ENCODE measurements around the gene OR3A2. TPM values are rescaled to one million over a fixed set of nuclear protein-coding genes. Genes with fewer than 3 reads are reported as not detected.

OR3A2 gene
- total and polyA plus RNA-seq, 2 of the 13 experiments (the other 11 are each of a cell fraction or from before 2014, with no cell fraction given) = not detected

DNA sequence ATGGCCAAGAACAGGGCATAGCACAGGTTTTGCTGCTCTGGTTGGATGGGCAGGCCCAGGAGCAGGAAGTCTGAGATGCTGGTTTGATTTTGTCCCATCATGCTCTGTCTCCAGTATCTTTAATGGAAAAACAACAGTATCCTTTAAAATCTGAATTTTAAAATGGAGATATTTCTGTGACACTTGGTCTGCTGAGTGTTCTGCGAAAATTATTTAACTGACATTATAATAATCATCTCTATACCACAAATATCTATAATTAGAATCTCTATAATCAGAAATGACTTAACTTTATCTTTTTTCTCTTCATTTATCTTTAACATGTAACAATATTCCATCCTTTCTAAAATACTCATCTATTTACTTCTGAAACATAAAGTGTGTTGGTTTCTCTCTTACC lies 12.2 kb upstream of the OR3A2 start, which contains the start of gene OR1E1:
Gene OR1E1, minus strand, starts transcription at position 101 of the 400 bp plus-strand sequence. Its CDS starts 0 bp downstream, at position 101.
- H3K4me3 ChIP-seq (replicated peaks in 1 of 3; ENCODE audit: insufficient read depth in 1 of 3, low read depth in 2 of 3, low read length in 3 of 3) = no peak within 1 kb of the TSS
- FAIRE-seq (no peak), DNase-seq (ENCODE audit: low spot score) (no peak), ATAC-seq (no peak)
- no peaks in the 10 kb centered on the region for H3K79me2 ChIP-seq (ENCODE audit: insufficient read depth, low read length)
- H3K9me3 ChIP-seq (ENCODE audit: low read length) = no peaks in the 10 kb centered on the region
- no peaks in the 10 kb centered on the region for H4K20me1 ChIP-seq (ENCODE audit: insufficient read depth, low read length)
- intact Hi-C loops (cut with micrococcal nuclease; ENCODE audit: unreplicated experiment) = no loop called here
- no peaks in the 10 kb centered on the region for H3K36me3 ChIP-seq (replicated peaks in 1 of 2; ENCODE audit: control insufficient read depth in 1 of 2, insufficient read depth in 2 of 2, low read length in 2 of 2)
- H2AFZ ChIP-seq (ENCODE audit: low read length) = no peak within 1 kb of the TSS
- no peak within 1 kb of the TSS for H3K27ac ChIP-seq (ENCODE audit: extremely low read length, insufficient read depth, low read length)
- ChIA-PET CTCF (ENCODE audit: low intra/inter-chr PET ratio, low total read pairs) (no interaction called here), POLR2A (no interaction called here)
- H3K4me1 ChIP-seq (ENCODE audit: insufficient read depth, low read length) = no peaks in the 10 kb centered on the region
- no TSS peak for BruUV-seq (replicated peaks)
- no peak within 1 kb of the TSS for H3K9ac ChIP-seq (ENCODE audit: insufficient read depth, low read depth, low read length)
- H3K27me3 ChIP-seq (ENCODE audit: control insufficient read depth in 1 of 2, insufficient read depth in 2 of 2, low read length in 2 of 2) = no peaks in the 10 kb centered on the region; a peak in 1 of 5 replicates
- WGBS (ENCODE audit: low lambda C conversion rate) = 0% methylated on average over 1 of the region's 1 CpG
- in situ Hi-C loops (cut with HindIII; ENCODE audit: extremely low pct_ligation_motif_present, low pct_unique_long_range_greater_than_20kb) = no loop called here
- no peak within 1 kb of the TSS for H3K4me2 ChIP-seq (ENCODE audit: low read depth, low read length)
- TF ChIP-seq KLF16 (CRISPR knock-in tag; IDR thresholded peaks at IDR 0.05) = no peak
- TF ChIP-seq ZNF772 (CRISPR knock-in tag; IDR thresholded peaks at IDR 0.05) = no peak
- TF ChIP-seq, protein P1, sequence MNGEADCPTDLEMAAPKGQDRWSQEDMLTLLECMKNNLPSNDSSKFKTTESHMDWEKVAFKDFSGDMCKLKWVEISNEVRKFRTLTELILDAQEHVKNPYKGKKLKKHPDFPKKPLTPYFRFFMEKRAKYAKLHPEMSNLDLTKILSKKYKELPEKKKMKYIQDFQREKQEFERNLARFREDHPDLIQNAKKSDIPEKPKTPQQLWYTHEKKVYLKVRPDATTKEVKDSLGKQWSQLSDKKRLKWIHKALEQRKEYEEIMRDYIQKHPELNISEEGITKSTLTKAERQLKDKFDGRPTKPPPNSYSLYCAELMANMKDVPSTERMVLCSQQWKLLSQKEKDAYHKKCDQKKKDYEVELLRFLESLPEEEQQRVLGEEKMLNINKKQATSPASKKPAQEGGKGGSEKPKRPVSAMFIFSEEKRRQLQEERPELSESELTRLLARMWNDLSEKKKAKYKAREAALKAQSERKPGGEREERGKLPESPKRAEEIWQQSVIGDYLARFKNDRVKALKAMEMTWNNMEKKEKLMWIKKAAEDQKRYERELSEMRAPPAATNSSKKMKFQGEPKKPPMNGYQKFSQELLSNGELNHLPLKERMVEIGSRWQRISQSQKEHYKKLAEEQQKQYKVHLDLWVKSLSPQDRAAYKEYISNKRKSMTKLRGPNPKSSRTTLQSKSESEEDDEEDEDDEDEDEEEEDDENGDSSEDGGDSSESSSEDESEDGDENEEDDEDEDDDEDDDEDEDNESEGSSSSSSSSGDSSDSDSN (CRISPR knock-in tag; IDR thresholded peaks at IDR 0.05) = no peak
- TF ChIP-seq ZNF773 (CRISPR knock-in tag; IDR thresholded peaks at IDR 0.05; ENCODE audit: borderline replicate concordance) = no peak
- TF ChIP-seq ZNF263 (CRISPR knock-in tag; IDR thresholded peaks at IDR 0.05) = no peak
- no peak for TF ChIP-seq PHF8 (CRISPR knock-in tag; IDR thresholded peaks at IDR 0.05)
- no peak for TF ChIP-seq ZNF326 (CRISPR knock-in tag; IDR thresholded peaks at IDR 0.05; ENCODE audit: borderline replicate concordance)
- TF ChIP-seq ZNF569 (CRISPR knock-in tag; IDR thresholded peaks at IDR 0.05; ENCODE audit: borderline replicate concordance) = no peak
- TF ChIP-seq, protein P2, sequence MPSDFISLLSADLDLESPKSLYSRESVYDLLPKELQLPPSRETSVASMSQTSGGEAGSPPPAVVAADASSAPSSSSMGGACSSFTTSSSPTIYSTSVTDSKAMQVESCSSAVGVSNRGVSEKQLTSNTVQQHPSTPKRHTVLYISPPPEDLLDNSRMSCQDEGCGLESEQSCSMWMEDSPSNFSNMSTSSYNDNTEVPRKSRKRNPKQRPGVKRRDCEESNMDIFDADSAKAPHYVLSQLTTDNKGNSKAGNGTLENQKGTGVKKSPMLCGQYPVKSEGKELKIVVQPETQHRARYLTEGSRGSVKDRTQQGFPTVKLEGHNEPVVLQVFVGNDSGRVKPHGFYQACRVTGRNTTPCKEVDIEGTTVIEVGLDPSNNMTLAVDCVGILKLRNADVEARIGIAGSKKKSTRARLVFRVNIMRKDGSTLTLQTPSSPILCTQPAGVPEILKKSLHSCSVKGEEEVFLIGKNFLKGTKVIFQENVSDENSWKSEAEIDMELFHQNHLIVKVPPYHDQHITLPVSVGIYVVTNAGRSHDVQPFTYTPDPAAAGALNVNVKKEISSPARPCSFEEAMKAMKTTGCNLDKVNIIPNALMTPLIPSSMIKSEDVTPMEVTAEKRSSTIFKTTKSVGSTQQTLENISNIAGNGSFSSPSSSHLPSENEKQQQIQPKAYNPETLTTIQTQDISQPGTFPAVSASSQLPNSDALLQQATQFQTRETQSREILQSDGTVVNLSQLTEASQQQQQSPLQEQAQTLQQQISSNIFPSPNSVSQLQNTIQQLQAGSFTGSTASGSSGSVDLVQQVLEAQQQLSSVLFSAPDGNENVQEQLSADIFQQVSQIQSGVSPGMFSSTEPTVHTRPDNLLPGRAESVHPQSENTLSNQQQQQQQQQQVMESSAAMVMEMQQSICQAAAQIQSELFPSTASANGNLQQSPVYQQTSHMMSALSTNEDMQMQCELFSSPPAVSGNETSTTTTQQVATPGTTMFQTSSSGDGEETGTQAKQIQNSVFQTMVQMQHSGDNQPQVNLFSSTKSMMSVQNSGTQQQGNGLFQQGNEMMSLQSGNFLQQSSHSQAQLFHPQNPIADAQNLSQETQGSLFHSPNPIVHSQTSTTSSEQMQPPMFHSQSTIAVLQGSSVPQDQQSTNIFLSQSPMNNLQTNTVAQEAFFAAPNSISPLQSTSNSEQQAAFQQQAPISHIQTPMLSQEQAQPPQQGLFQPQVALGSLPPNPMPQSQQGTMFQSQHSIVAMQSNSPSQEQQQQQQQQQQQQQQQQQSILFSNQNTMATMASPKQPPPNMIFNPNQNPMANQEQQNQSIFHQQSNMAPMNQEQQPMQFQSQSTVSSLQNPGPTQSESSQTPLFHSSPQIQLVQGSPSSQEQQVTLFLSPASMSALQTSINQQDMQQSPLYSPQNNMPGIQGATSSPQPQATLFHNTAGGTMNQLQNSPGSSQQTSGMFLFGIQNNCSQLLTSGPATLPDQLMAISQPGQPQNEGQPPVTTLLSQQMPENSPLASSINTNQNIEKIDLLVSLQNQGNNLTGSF (CRISPR knock-in tag; IDR thresholded peaks at IDR 0.05) = no peak
- TF ChIP-seq, protein P3, sequence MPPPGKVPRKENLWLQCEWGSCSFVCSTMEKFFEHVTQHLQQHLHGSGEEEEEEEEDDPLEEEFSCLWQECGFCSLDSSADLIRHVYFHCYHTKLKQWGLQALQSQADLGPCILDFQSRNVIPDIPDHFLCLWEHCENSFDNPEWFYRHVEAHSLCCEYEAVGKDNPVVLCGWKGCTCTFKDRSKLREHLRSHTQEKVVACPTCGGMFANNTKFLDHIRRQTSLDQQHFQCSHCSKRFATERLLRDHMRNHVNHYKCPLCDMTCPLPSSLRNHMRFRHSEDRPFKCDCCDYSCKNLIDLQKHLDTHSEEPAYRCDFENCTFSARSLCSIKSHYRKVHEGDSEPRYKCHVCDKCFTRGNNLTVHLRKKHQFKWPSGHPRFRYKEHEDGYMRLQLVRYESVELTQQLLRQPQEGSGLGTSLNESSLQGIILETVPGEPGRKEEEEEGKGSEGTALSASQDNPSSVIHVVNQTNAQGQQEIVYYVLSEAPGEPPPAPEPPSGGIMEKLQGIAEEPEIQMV (CRISPR knock-in tag; IDR thresholded peaks at IDR 0.05; ENCODE audit: low read depth) = no peak
- TF ChIP-seq ZNF703 (CRISPR knock-in tag; IDR thresholded peaks at IDR 0.05; ENCODE audit: borderline replicate concordance) = no peak
- TF ChIP-seq SIN3B (IDR thresholded peaks at IDR 0.05; ENCODE audit: low read length) = no peak
- no peak for TF ChIP-seq KLF6 (CRISPR knock-in tag; IDR thresholded peaks at IDR 0.05)
- TF ChIP-seq DMAP1 (CRISPR knock-in tag; IDR thresholded peaks at IDR 0.05) = no peak
- no peak for TF ChIP-seq TBX2 (CRISPR knock-in tag; IDR thresholded peaks at IDR 0.05; ENCODE audit: borderline replicate concordance)
- TF ChIP-seq ZNF749 (CRISPR knock-in tag; IDR thresholded peaks at IDR 0.05; ENCODE audit: borderline replicate concordance) = no peak
- no peak for TF ChIP-seq KAT7 (CRISPR knock-in tag; IDR thresholded peaks at IDR 0.05; ENCODE audit: borderline replicate concordance)
- no peak for TF ChIP-seq ZKSCAN1 (IDR thresholded peaks at IDR 0.05; ENCODE audit: low read length)
